Suprapubic skin (tissue), 4 donors: ENCODE results near the gene ADGRF3.

Source experiments
- CTCF ChIP-seq, 2 donors: fragments of 200-600 bp in 1 of 2; fragments of 450-650 bp in 1 of 2; sonication (generic) in 1 of 2; IDR thresholded peaks; one replicate each; pipeline ENCODE4 v1.5.1; 2016 to 2019; ENCODE audit warnings: antibody characterized with exemption in 2 of 2, mild to moderate bottlenecking in 1 of 2, moderate library complexity in 1 of 2
- EP300 ChIP-seq: sonication (generic); formaldehyde crosslinking; IDR thresholded peaks from one replicate; pipeline ENCODE4 v1.6.1; 2017; ENCODE audit warnings: antibody characterized with exemption
- POLR2A ChIP-seq, 2 donors: fragments of 450-650 bp; IDR thresholded peaks; one replicate each; pipeline ENCODE4 v1.6.1; 2017; ENCODE audit warnings: antibody characterized with exemption in 2 of 2, mild to moderate bottlenecking in 2 of 2, moderate library complexity in 2 of 2
- POLR2AphosphoS5 ChIP-seq, 3 donors: sonication (generic); formaldehyde crosslinking; IDR thresholded peaks; one replicate each; pipeline ENCODE4 v1.6.1; 2017; ENCODE audit warnings: antibody characterized with exemption in 3 of 3

GRCh38 chr2:26380281-26380680, 33.7 kb upstream of the ADGRF3 start:
- TF ChIP-seq CTCF (IDR thresholded peaks at IDR 0.05) = no peak
- no peak for TF ChIP-seq POLR2A (IDR thresholded peaks at IDR 0.05)
- TF ChIP-seq EP300 = no peak
- TF ChIP-seq POLR2AphosphoS5 (IDR thresholded peaks at IDR 0.05) = no peak
